ENCODE measurements around the gene CFAP90.

The CFAP90 gene

DNA sequence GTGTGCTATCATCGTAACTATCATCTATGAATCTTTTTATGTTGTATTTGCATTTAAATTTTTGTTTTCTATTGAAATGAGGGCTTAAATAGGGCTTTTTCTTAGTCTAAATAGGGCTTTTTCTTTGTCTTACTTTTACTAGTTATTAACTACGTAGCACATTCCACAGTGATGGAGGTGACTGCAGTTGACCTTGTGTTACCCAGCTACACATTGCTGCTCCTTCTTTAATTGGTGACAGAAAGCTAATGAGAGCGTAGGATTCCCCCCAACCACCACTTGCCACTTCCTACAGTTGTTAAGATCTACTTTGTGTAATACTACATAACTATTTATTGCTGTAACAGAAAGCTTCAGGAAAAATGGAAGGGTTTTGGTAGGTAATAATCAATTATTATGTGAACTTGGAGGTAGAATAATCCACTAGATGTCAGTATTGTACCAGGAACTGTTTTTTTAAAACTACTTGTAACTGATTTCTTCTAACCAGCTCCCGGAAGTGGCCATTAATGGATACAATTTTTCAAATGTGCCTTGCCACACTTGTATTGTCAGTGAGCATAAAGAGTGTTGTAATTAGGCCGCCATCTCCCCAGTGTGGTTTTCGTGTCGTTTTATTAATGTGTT, 36.0 kb upstream of the CFAP90 start:
- WGBS (ENCODE audit: extremely low coverage, insufficient coverage, low lambda C conversion rate), result no CpG with 5 or more reads among the region's 7 CpGs
- no peak overlapping the region for H2AK5ac ChIP-seq (ENCODE audit: low read length)
- peak; percentile 24 for DNase-seq

GRCh38 chr5:7884491-7885267, 33.7 kb upstream of the CFAP90 start:
- Histone ChIP-seq H3K79me1 (ENCODE audit: low read length) (peaks cover 7% of the 10 kb centered on the region), H2BK120ac (ENCODE audit: low read depth, low read length) (no peak overlapping the region), H3K4me2 (ENCODE audit: low read length) (no peak overlapping the region), H3K27ac (ENCODE audit: low read depth, low read length) (no peak overlapping the region), H3K23ac (ENCODE audit: low read length) (no peak overlapping the region), H2AK5ac (ENCODE audit: low read length) (no peak overlapping the region), H3K36me3 (ENCODE audit: control insufficient read depth, insufficient read depth, low read length) (peaks cover 5% of the 10 kb centered on the region), H3K9ac (ENCODE audit: low read length) (no peak overlapping the region), H3K27me3 (ENCODE audit: insufficient read depth, low read length, poor library complexity) (no peaks in the 10 kb centered on the region), H2BK5ac (ENCODE audit: low read length) (no peak overlapping the region), H3K4me1 (ENCODE audit: control insufficient read depth, low read depth, low read length) (no peaks in the 10 kb centered on the region), H3K18ac (ENCODE audit: low read length) (no peak overlapping the region), H2BK15ac (replicated peaks; ENCODE audit: low read depth) (no peak overlapping the region), H3K4ac (ENCODE audit: low read depth, low read length) (no peak overlapping the region), H3K4me3 (ENCODE audit: low read length) (no peak overlapping the region), H4K5ac (ENCODE audit: low read length) (no peak overlapping the region), H3K56ac (ENCODE audit: low read length) (no peak overlapping the region), H3K79me2 (ENCODE audit: control insufficient read depth, insufficient read depth, low read length) (no peaks in the 10 kb centered on the region), H4K8ac (ENCODE audit: low read depth, low read length) (no peak overlapping the region)
- WGBS (ENCODE audit: extremely low coverage, insufficient coverage, low lambda C conversion rate), result no CpG with 5 or more reads among the region's 5 CpGs
- DNase-seq, result no peak

More for the DNA sequence above, 36.0 kb upstream of the CFAP90 start:
- Histone ChIP-seq H3K36me3 (ENCODE audit: control insufficient read depth, insufficient read depth, low read length) (peaks cover 5% of the 10 kb centered on the region), H3K56ac (ENCODE audit: low read length) (no peak overlapping the region), H2BK120ac (ENCODE audit: low read depth, low read length) (no peak overlapping the region), H3K4ac (ENCODE audit: low read depth, low read length) (no peak overlapping the region), H3K27ac (ENCODE audit: low read depth, low read length) (no peak overlapping the region), H3K79me1 (ENCODE audit: low read length) (no peaks in the 10 kb centered on the region), H3K27me3 (ENCODE audit: insufficient read depth, low read length, poor library complexity) (no peaks in the 10 kb centered on the region), H3K4me2 (ENCODE audit: low read length) (no peak overlapping the region), H3K18ac (ENCODE audit: low read length) (no peak overlapping the region), H2BK15ac (replicated peaks; ENCODE audit: low read depth) (no peak overlapping the region), H4K5ac (ENCODE audit: low read length) (no peak overlapping the region), H3K23ac (ENCODE audit: low read length) (no peak overlapping the region), H3K4me1 (ENCODE audit: control insufficient read depth, low read depth, low read length) (no peaks in the 10 kb centered on the region), H3K4me3 (ENCODE audit: low read length) (no peak overlapping the region), H3K9ac (ENCODE audit: low read length) (no peak overlapping the region), H4K8ac (ENCODE audit: low read depth, low read length) (no peak overlapping the region), H2BK5ac (ENCODE audit: low read length) (no peak overlapping the region), H3K79me2 (ENCODE audit: control insufficient read depth, insufficient read depth, low read length) (no peaks in the 10 kb centered on the region)

GRCh38 chr5:7882926-7883325, 32.0 kb upstream of the CFAP90 start:
- WGBS (ENCODE audit: extremely low coverage, insufficient coverage, low lambda C conversion rate), result no CpG with 5 or more reads among the region's 4 CpGs
- no peak overlapping the region for H3K4me2 ChIP-seq (ENCODE audit: low read length)
- no peaks in the 10 kb centered on the region for H3K27me3 ChIP-seq (ENCODE audit: insufficient read depth, low read length, poor library complexity)
- no peak overlapping the region for H4K8ac ChIP-seq (ENCODE audit: low read depth, low read length)
- H3K4ac ChIP-seq (ENCODE audit: low read depth, low read length), result no peak overlapping the region
- no peaks in the 10 kb centered on the region for H3K79me2 ChIP-seq (ENCODE audit: control insufficient read depth, insufficient read depth, low read length)
- no peak overlapping the region for H2BK120ac ChIP-seq (ENCODE audit: low read depth, low read length)
- no peaks in the 10 kb centered on the region for H3K4me1 ChIP-seq (ENCODE audit: control insufficient read depth, low read depth, low read length)
- DNase-seq, result no peak
- no peak overlapping the region for H3K4me3 ChIP-seq (ENCODE audit: low read length)
- H3K23ac ChIP-seq (ENCODE audit: low read length), result no peak overlapping the region
- no peak overlapping the region for H3K27ac ChIP-seq (ENCODE audit: low read depth, low read length)
- no peak overlapping the region for H2BK5ac ChIP-seq (ENCODE audit: low read length)
- peaks cover 8% of the 10 kb centered on the region for H3K79me1 ChIP-seq (ENCODE audit: low read length)
- no peak overlapping the region for H2AK5ac ChIP-seq (ENCODE audit: low read length)
- peaks cover 6% of the 10 kb centered on the region for H3K36me3 ChIP-seq (ENCODE audit: control insufficient read depth, insufficient read depth, low read length)
- H3K56ac ChIP-seq (ENCODE audit: low read length), result no peak overlapping the region
- H4K5ac ChIP-seq (ENCODE audit: low read length), result no peak overlapping the region
- no peak overlapping the region for H2BK15ac ChIP-seq (replicated peaks; ENCODE audit: low read depth)
- H3K9ac ChIP-seq (ENCODE audit: low read length), result no peak overlapping the region
- H3K18ac ChIP-seq (ENCODE audit: low read length), result no peak overlapping the region

DNA sequence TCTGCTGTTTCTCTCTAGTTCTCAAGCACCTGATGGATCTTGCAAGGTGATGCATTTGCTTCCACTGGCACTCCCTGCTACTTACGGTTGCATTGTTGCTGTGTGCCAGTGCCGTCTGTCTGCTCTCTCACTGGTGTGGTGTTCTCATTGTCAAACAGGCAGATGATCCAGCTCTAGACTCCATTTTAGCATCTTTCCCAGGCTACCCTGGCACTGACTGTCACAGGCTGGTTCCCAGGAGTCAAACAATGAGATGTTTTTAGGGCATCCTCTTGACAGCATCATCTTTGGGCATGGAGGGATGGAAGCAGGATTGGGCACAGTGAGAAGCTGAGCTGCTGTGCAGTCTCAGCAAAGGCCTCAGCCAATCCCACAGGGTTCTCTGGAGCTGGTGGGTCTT, 30.9 kb upstream of the CFAP90 start:
- WGBS (ENCODE audit: extremely low coverage, insufficient coverage, low lambda C conversion rate), result no CpG with 5 or more reads among the region's 2 CpGs
- no peak overlapping the region for H3K18ac ChIP-seq (ENCODE audit: low read length)
- H2AK5ac ChIP-seq (ENCODE audit: low read length), result no peak overlapping the region
- H3K36me3 ChIP-seq (ENCODE audit: control insufficient read depth, insufficient read depth, low read length), result peaks cover 8% of the 10 kb centered on the region
- no peaks in the 10 kb centered on the region for H3K4me1 ChIP-seq (ENCODE audit: control insufficient read depth, low read depth, low read length)
- H3K79me2 ChIP-seq (ENCODE audit: control insufficient read depth, insufficient read depth, low read length), result no peaks in the 10 kb centered on the region
- H4K8ac ChIP-seq (ENCODE audit: low read depth, low read length), result no peak overlapping the region
- H3K79me1 ChIP-seq (ENCODE audit: low read length), result peaks cover 8% of the 10 kb centered on the region
- H2BK15ac ChIP-seq (replicated peaks; ENCODE audit: low read depth), result no peak overlapping the region
- no peak overlapping the region for H2BK5ac ChIP-seq (ENCODE audit: low read length)
- H4K5ac ChIP-seq (ENCODE audit: low read length), result no peak overlapping the region
- no peak overlapping the region for H3K4me3 ChIP-seq (ENCODE audit: low read length)
- no peak overlapping the region for H3K56ac ChIP-seq (ENCODE audit: low read length)
- H3K4me2 ChIP-seq (ENCODE audit: low read length), result no peak overlapping the region
- no peak overlapping the region for H2BK120ac ChIP-seq (ENCODE audit: low read depth, low read length)
- DNase-seq, result no peak
- no peak overlapping the region for H3K4ac ChIP-seq (ENCODE audit: low read depth, low read length)
- H3K23ac ChIP-seq (ENCODE audit: low read length), result no peak overlapping the region
- no peaks in the 10 kb centered on the region for H3K27me3 ChIP-seq (ENCODE audit: insufficient read depth, low read length, poor library complexity)
- H3K9ac ChIP-seq (ENCODE audit: low read length), result no peak overlapping the region
- H3K27ac ChIP-seq (ENCODE audit: low read depth, low read length), result no peak overlapping the region

- Histone ChIP-seq H2BK15ac (replicated peaks; ENCODE audit: low read depth) (no peak overlapping the region), H3K4me3 (ENCODE audit: low read length) (no peak overlapping the region), H3K9ac (ENCODE audit: low read length) (no peak overlapping the region), H3K27me3 (ENCODE audit: insufficient read depth, low read length, poor library complexity) (no peaks in the 10 kb centered on the region), H3K18ac (ENCODE audit: low read length) (no peak overlapping the region), H3K79me1 (ENCODE audit: low read length) (peaks cover 10% of the 10 kb centered on the region), H3K36me3 (ENCODE audit: control insufficient read depth, insufficient read depth, low read length) (peaks cover 8% of the 10 kb centered on the region), H2BK120ac (ENCODE audit: low read depth, low read length) (no peak overlapping the region), H3K4ac (ENCODE audit: low read depth, low read length) (no peak overlapping the region), H3K4me2 (ENCODE audit: low read length) (no peak overlapping the region), H3K4me1 (ENCODE audit: control insufficient read depth, low read depth, low read length) (no peaks in the 10 kb centered on the region), H2BK5ac (ENCODE audit: low read length) (no peak overlapping the region), H4K5ac (ENCODE audit: low read length) (no peak overlapping the region), H2AK5ac (ENCODE audit: low read length) (no peak overlapping the region), H3K79me2 (ENCODE audit: control insufficient read depth, insufficient read depth, low read length) (no peaks in the 10 kb centered on the region), H3K56ac (ENCODE audit: low read length) (no peak overlapping the region), H3K27ac (ENCODE audit: low read depth, low read length) (no peak overlapping the region), H3K23ac (ENCODE audit: low read length) (no peak overlapping the region), H4K8ac (ENCODE audit: low read depth, low read length) (no peak overlapping the region)
- no CpG with 5 or more reads among the region's 4 CpGs for WGBS (ENCODE audit: extremely low coverage, insufficient coverage, low lambda C conversion rate)
- DNase-seq, result peak; percentile 32
Measured at GRCh38 chr5:7881091-7881490, 30.2 kb upstream of the CFAP90 start.

Data from mesendoderm (in vitro differentiated cells).